HEK293 (cell line): ENCODE measurements around the gene MAP3K4.

ENCODE experiments used
- CTCF ChIA-PET: fragments of 350-600 bp; formaldehyde crosslinking; extraction: SDS; loops from one replicate; lab custom pipeline; 2021; ENCODE audit warnings: antibody characterized with exemption; lab: Yijun Ruan, JAX
- POLR2A ChIA-PET: fragments of 300-600 bp; formaldehyde crosslinking; extraction: SDS; loops from one replicate; lab custom pipeline; 2020; ENCODE audit warnings: antibody characterized with exemption, inconsistent platforms; lab: Yijun Ruan, JAX
- H3K27ac ChIP-seq: fragments of 200-500 bp; sonication (Bioruptor generic); 2 replicates; pipeline ENCODE4 v1.5.1; 2014; ENCODE audit warnings: low read depth, low read length, control low read depth, inconsistent platforms; ENCODE audit errors: extremely low read depth
- H3K36me3 ChIP-seq, 2 experiments: fragments of 200-500 bp in 1 of 2; sonication (Bioruptor generic) in 1 of 2; 1 replicate in 1 of 2; 2 replicates in 1 of 2; pipeline ENCODE4 v1.5.1; 2014 to 2017; ENCODE audit warnings: inconsistent platforms in 2 of 2, low read length in 2 of 2; ENCODE audit not compliant: control insufficient read depth in 2 of 2, insufficient read depth in 1 of 2
- H3K4me1 ChIP-seq: fragments of 200-500 bp; sonication (Bioruptor generic); 2 replicates; pipeline ENCODE4 v1.5.1; 2014; ENCODE audit warnings: mild to moderate bottlenecking, low read length, inconsistent platforms; ENCODE audit not compliant: control insufficient read depth, insufficient read depth
- H3K4me3 ChIP-seq: 2 replicates; pipeline ENCODE4 v1.5.1; 2011; ENCODE audit warnings: low read depth, mild to moderate bottlenecking, control low read depth, low read length, moderate library complexity
- H3K9me3 ChIP-seq: fragments of 200-500 bp; sonication (Bioruptor generic); 2 replicates; pipeline ENCODE4 v1.5.1; 2014; ENCODE audit warnings: low read depth, low read length, inconsistent platforms; ENCODE audit not compliant: control insufficient read depth, insufficient read depth
- AEBP2 ChIP-seq: fragments of 450-650 bp; formaldehyde crosslinking; IDR thresholded peaks from 2 replicates; pipeline ENCODE4 v1.5.1; 2016; ENCODE audit warnings: missing biosample characterization, missing genetic modification characterization, borderline replicate concordance
- INSM2 ChIP-seq: fragments of 450-650 bp; formaldehyde crosslinking; IDR thresholded peaks from 2 replicates; pipeline ENCODE4 v1.5.1; 2016; ENCODE audit warnings: missing biosample characterization, missing genetic modification characterization
- MZF1 ChIP-seq: fragments of 450-650 bp; formaldehyde crosslinking; IDR thresholded peaks from 2 replicates; pipeline ENCODE4 v1.5.1; 2017; ENCODE audit warnings: missing biosample characterization, missing genetic modification characterization, borderline replicate concordance
- TRIM28 ChIP-seq: IDR thresholded peaks from 2 replicates; pipeline ENCODE4 v1.6.1; 2011; ENCODE audit warnings: low read length, control low read depth, borderline replicate concordance
- YY1 ChIP-seq: fragments of 450-650 bp; formaldehyde crosslinking; IDR thresholded peaks from 2 replicates; pipeline ENCODE4 v1.5.1; 2018; ENCODE audit warnings: missing biosample characterization, missing genetic modification characterization
- ZBTB26 ChIP-seq: fragments of 450-650 bp; formaldehyde crosslinking; optimal IDR thresholded peaks from 2 replicates; pipeline ENCODE3; 2016; ENCODE audit warnings: missing biosample characterization, mild to moderate bottlenecking, missing genetic modification characterization
- ZBTB6 ChIP-seq: fragments of 450-650 bp; formaldehyde crosslinking; IDR thresholded peaks from 2 replicates; pipeline ENCODE4 v1.5.1; 2017; ENCODE audit warnings: missing biosample characterization, missing genetic modification characterization
- ZBTB7A ChIP-seq: fragments of 450-650 bp; formaldehyde crosslinking; IDR thresholded peaks from 2 replicates; pipeline ENCODE4 v1.5.1; 2016; ENCODE audit warnings: low read depth, missing biosample characterization, missing genetic modification characterization
- ZNF132 ChIP-seq: fragments of 450-650 bp; formaldehyde crosslinking; IDR thresholded peaks from 2 replicates; pipeline ENCODE4 v1.5.1; 2017; ENCODE audit warnings: missing biosample characterization, missing genetic modification characterization, borderline replicate concordance
- ZNF138 ChIP-seq: fragments of 450-650 bp; formaldehyde crosslinking; IDR thresholded peaks from 2 replicates; pipeline ENCODE4 v1.5.1; 2016; ENCODE audit warnings: missing biosample characterization, missing genetic modification characterization, borderline replicate concordance
- ZNF148 ChIP-seq: fragments of 450-650 bp; formaldehyde crosslinking; IDR thresholded peaks from 2 replicates; pipeline ENCODE4 v1.5.0; 2017; ENCODE audit warnings: missing biosample characterization, missing genetic modification characterization, borderline replicate concordance
- ZNF169 ChIP-seq: fragments of 450-650 bp; formaldehyde crosslinking; IDR thresholded peaks from 2 replicates; pipeline ENCODE4 v1.5.1; 2016; ENCODE audit warnings: missing biosample characterization, missing genetic modification characterization
- ZNF175 ChIP-seq: fragments of 450-650 bp; formaldehyde crosslinking; IDR thresholded peaks from 2 replicates; pipeline ENCODE4 v1.5.1; 2016; ENCODE audit warnings: missing biosample characterization, missing genetic modification characterization
- ZNF292 ChIP-seq: fragments of 450-650 bp; formaldehyde crosslinking; IDR thresholded peaks from 2 replicates; pipeline ENCODE4 v1.5.1; 2016; ENCODE audit warnings: low read depth, missing biosample characterization, missing genetic modification characterization, borderline replicate concordance
- ZNF341 ChIP-seq: fragments of 450-650 bp; formaldehyde crosslinking; IDR thresholded peaks from 2 replicates; pipeline ENCODE4; 2016; ENCODE audit warnings: low read depth, missing biosample characterization, missing genetic modification characterization
- ZNF391 ChIP-seq: fragments of 450-650 bp; formaldehyde crosslinking; IDR thresholded peaks from 2 replicates; pipeline ENCODE4 v1.5.1; 2016; ENCODE audit warnings: low read depth, missing biosample characterization, missing genetic modification characterization, borderline replicate concordance
- ZNF585B ChIP-seq: fragments of 450-650 bp; formaldehyde crosslinking; IDR thresholded peaks from 2 replicates; pipeline ENCODE4 v1.5.1; 2016; ENCODE audit warnings: missing biosample characterization, missing genetic modification characterization
- ZNF596 ChIP-seq: fragments of 450-650 bp; IDR thresholded peaks from 2 replicates; pipeline ENCODE4 v1.5.0; 2018; ENCODE audit warnings: missing biosample characterization, mild to moderate bottlenecking, missing genetic modification characterization, moderate library complexity
- ZNF777 ChIP-seq: fragments of 450-650 bp; formaldehyde crosslinking; IDR thresholded peaks from 2 replicates; pipeline ENCODE4 v1.5.1; 2017; ENCODE audit warnings: missing biosample characterization, missing genetic modification characterization, borderline replicate concordance
- ZSCAN16 ChIP-seq: fragments of 450-650 bp; formaldehyde crosslinking; IDR thresholded peaks from 2 replicates; pipeline ENCODE4 v1.5.1; 2016; ENCODE audit warnings: missing biosample characterization, missing genetic modification characterization
- ZSCAN18 ChIP-seq: fragments of 450-650 bp; formaldehyde crosslinking; IDR thresholded peaks from 2 replicates; pipeline ENCODE4 v1.5.1; 2016; ENCODE audit warnings: missing biosample characterization, missing genetic modification characterization

The MAP3K4 gene

GRCh38 chr6:160973311-160974250, 18.0 kb upstream of the MAP3K4 start (continued):
- TF ChIP-seq AEBP2, result no peak
- TF ChIP-seq, all 188 proteins: peak for 0

- CTCF ChIA-PET, result interaction anchor here (0.7 kb wide), 1 partner anchor 241 kb away, joined by 3 read pairs; no protein-coding TSS in a partner anchor
- Histone ChIP-seq H3K4me1 (no peaks in the 10 kb centered on the region), H3K36me3 (no peaks in the 10 kb centered on the region), H3K9me3 (no peaks in the 10 kb centered on the region), H3K27ac (no peak overlapping the region), H3K4me3 (no peak overlapping the region)
- POLR2A ChIA-PET, result no interaction called here
- TF ChIP-seq ZBTB7A, result no peak
- no peak for TF ChIP-seq ZNF292 (tag by site-specific recombination)
- no peak for TF ChIP-seq ZNF777
- TF ChIP-seq ZBTB26 (tag by site-specific recombination), result no peak
- TF ChIP-seq ZNF132 (tag by site-specific recombination), result no peak
- no peak for TF ChIP-seq ZNF585B (tag by site-specific recombination)
- TF ChIP-seq ZNF175 (tag by site-specific recombination), result no peak
- TF ChIP-seq INSM2 (tag by site-specific recombination), result no peak
- TF ChIP-seq ZNF138 (tag by site-specific recombination), result no peak
- TF ChIP-seq MZF1 (tag by site-specific recombination), result no peak
Measured at GRCh38 chr6:160974304-160974771, 17.2 kb upstream of the MAP3K4 start.

GRCh38 chr6:160975162-160975561, 16.4 kb upstream of the MAP3K4 start:
- no peak overlapping the region for H3K4me3 ChIP-seq
- no peaks in the 10 kb centered on the region for H3K4me1 ChIP-seq
- ChIA-PET POLR2A (no interaction called here), CTCF (interaction anchor here (0.6 kb wide), 1 partner anchor 24 kb away, joined by 6 read pairs; no protein-coding TSS in a partner anchor)
- TF ChIP-seq ZNF391 (tag by site-specific recombination), result no peak
- no peak for TF ChIP-seq ZNF148 (tag by site-specific recombination)
- no peak for TF ChIP-seq ZSCAN18 (tag by site-specific recombination)
- TF ChIP-seq ZBTB6, result no peak
- no peak for TF ChIP-seq ZNF169 (tag by site-specific recombination)
- no peak for TF ChIP-seq ZNF341 (tag by site-specific recombination)
- no peak for TF ChIP-seq TRIM28
- no peak for TF ChIP-seq ZNF596 (tag by site-specific recombination)
- TF ChIP-seq ZSCAN16, result no peak
- no peak for TF ChIP-seq YY1 (tag by site-specific recombination)
- H3K36me3 ChIP-seq, result no peaks in the 10 kb centered on the region
- H3K9me3 ChIP-seq, result no peaks in the 10 kb centered on the region
- no peak overlapping the region for H3K27ac ChIP-seq
